Hematopoietic multipotent progenitor cell treated with erythropoietin and hydrocortisone succinate and interleukin-3 and kit ligand, for 4 days (in vitro differentiated cells): ENCODE data around the gene MUSK.
"Not testable (repeated sequence)": the region's sequence is repeated elsewhere in the genome, so short reads cannot be mapped to it uniquely, and the experiment has no call there.

ENCODE experiments used
- DNase-seq: peaks from one replicate; pipeline ENCODE4 v3.0.0-alpha.2; 2015

The MUSK gene

GRCh38 chr9:110815361-110815760 is 146.8 kb downstream of the MUSK start:
- DNase-seq: peak; percentile 16

- DNase-seq: no peak
Measured at GRCh38 chr9:110820381-110820780, 151.8 kb downstream of the MUSK start.

- peak; percentile 35 for DNase-seq
Measured at GRCh38 chr9:110821064-110821463, 152.5 kb downstream of the MUSK start.

- DNase-seq: not testable (repeated sequence)
Measured at GRCh38 chr9:110825129-110825528, 156.5 kb downstream of the MUSK start.

GRCh38 chr9:110825950-110826349 is 157.4 kb downstream of the MUSK start:
- no peak for DNase-seq

- not testable (repeated sequence) for DNase-seq
Measured at GRCh38 chr9:110826400-110826799, 157.8 kb downstream of the MUSK start.

- DNase-seq: no peak
Measured at GRCh38 chr9:110828264-110828663, 159.7 kb downstream of the MUSK start.

- no peak for DNase-seq
Measured at GRCh38 chr9:110830495-110830894, 161.9 kb downstream of the MUSK start.

GRCh38 chr9:110832926-110833325 is 164.3 kb downstream of the MUSK start:
- DNase-seq: no peak

- no peak for DNase-seq
Measured at GRCh38 chr9:110835404-110835803, 166.8 kb downstream of the MUSK start.

GRCh38 chr9:110835859-110836271 is 167.3 kb downstream of the MUSK start:
- DNase-seq: no peak

- no peak for DNase-seq
Measured at GRCh38 chr9:110837401-110838005, 168.9 kb downstream of the MUSK start.

- no peak for DNase-seq
Measured at GRCh38 chr9:110842169-110842568, 173.6 kb downstream of the MUSK start.

GRCh38 chr9:110842986-110843385 is 174.4 kb downstream of the MUSK start:
- DNase-seq: no peak

- no peak for DNase-seq
Measured at GRCh38 chr9:110844121-110844520, 175.5 kb downstream of the MUSK start.

- no peak for DNase-seq
Measured at GRCh38 chr9:110846215-110846614, 177.6 kb downstream of the MUSK start.

GRCh38 chr9:110847671-110848070 is 179.1 kb downstream of the MUSK start:
- DNase-seq: peak; percentile 66

- no peak for DNase-seq
Measured at GRCh38 chr9:110850401-110851135, 182.0 kb downstream of the MUSK start.
